ENCODE results near the gene USP47. TPM values are rescaled to one million over a fixed set of nuclear protein-coding genes. Genes with fewer than 3 reads are reported as not detected.

Gene USP47
- total RNA-seq, 5 donors from 2014 or later (not counting 1 experiment from before 2014, with no cell fraction given) = 49.3 to 77.6 (median 58.6) TPM

GRCh38 chr11:11909727-11910126 is 68.0 kb downstream of the USP47 start:
- H3K9me3 ChIP-seq = no peaks in the 10 kb centered on the region
- Mint-ChIP-seq H3K9me3 (no peaks in the 10 kb centered on the region), H3K36me3 (peaks cover 39% of the 10 kb centered on the region), H3K27me3 (no peaks in the 10 kb centered on the region), H3K4me3 (no peak overlapping the region), H3K4me1 (no peaks in the 10 kb centered on the region), H3K27ac (no peak overlapping the region)
- no peak overlapping the region for H3K27ac ChIP-seq (ENCODE audit: low read length)
- no peak for ATAC-seq (replicated peaks in 1 of 4)
- ChIA-PET POLR2A (no interaction called here), CTCF (no interaction called here)
- no peaks in the 10 kb centered on the region for H3K4me1 ChIP-seq (ENCODE audit: control insufficient read depth in 1 of 2, extremely low read depth in 1 of 2, insufficient read depth in 2 of 2, low read length in 2 of 2)
- no peaks in the 10 kb centered on the region for H3K27me3 ChIP-seq (replicated peaks in 1 of 2; ENCODE audit: control insufficient read depth in 2 of 2, extremely low read depth in 1 of 2, insufficient read depth in 2 of 2, low read length in 1 of 2)
- H3K4me3 ChIP-seq (ENCODE audit: control insufficient read depth in 1 of 2, extremely low read depth in 1 of 2, low read length in 1 of 2) = no peak overlapping the region
- H3K36me3 ChIP-seq (ENCODE audit: control insufficient read depth in 2 of 2, extremely low read depth in 1 of 2, insufficient read depth in 1 of 2, low read length in 1 of 2) = peaks cover 6 to 45% of the 10 kb centered on the region in 2 donors
- DNase-seq = no peak

- no peaks in the 10 kb centered on the region for H3K27me3 Mint-ChIP-seq
- Histone ChIP-seq H3K27ac (ENCODE audit: low read length) (no peak overlapping the region), H3K27me3 (replicated peaks in 1 of 2; ENCODE audit: control insufficient read depth in 2 of 2, extremely low read depth in 1 of 2, insufficient read depth in 2 of 2, low read length in 1 of 2) (no peaks in the 10 kb centered on the region), H3K4me3 (ENCODE audit: control insufficient read depth in 1 of 2, extremely low read depth in 1 of 2, low read length in 1 of 2) (no peak overlapping the region), H3K9me3 (no peaks in the 10 kb centered on the region), H3K36me3 (ENCODE audit: control insufficient read depth in 2 of 2, extremely low read depth in 1 of 2, insufficient read depth in 1 of 2, low read length in 1 of 2) (peaks cover 6 to 41% of the 10 kb centered on the region in 2 donors), H3K4me1 (ENCODE audit: control insufficient read depth in 1 of 2, extremely low read depth in 1 of 2, insufficient read depth in 2 of 2, low read length in 2 of 2) (no peaks in the 10 kb centered on the region)
- DNase-seq (no peak), ATAC-seq (replicated peaks in 1 of 4) (no peak)
- ChIA-PET POLR2A (no interaction called here), CTCF (no interaction called here)
- H3K4me3 Mint-ChIP-seq = no peak overlapping the region
- no peaks in the 10 kb centered on the region for H3K9me3 Mint-ChIP-seq
- no peak overlapping the region for H3K27ac Mint-ChIP-seq
- H3K4me1 Mint-ChIP-seq = peaks cover 0 to 6% (median 0%) of the 10 kb centered on the region in 3 donors
- WGBS (ENCODE audit: insufficient coverage) = no CpG with 5 or more reads among the region's 2 CpGs
- peaks cover 36% of the 10 kb centered on the region for H3K36me3 Mint-ChIP-seq
Observed at GRCh38 chr11:11910541-11910940, 68.8 kb downstream of the USP47 start.

GRCh38 chr11:11913395-11913794 is 71.6 kb downstream of the USP47 start:
- H3K36me3 Mint-ChIP-seq = peaks cover 36% of the 10 kb centered on the region
- no peak overlapping the region for H3K27ac Mint-ChIP-seq
- Histone ChIP-seq H3K27ac (ENCODE audit: low read length) (no peak overlapping the region), H3K36me3 (ENCODE audit: control insufficient read depth in 2 of 2, extremely low read depth in 1 of 2, insufficient read depth in 1 of 2, low read length in 1 of 2) (peaks cover 6 to 20% of the 10 kb centered on the region in 2 donors), H3K4me1 (ENCODE audit: control insufficient read depth in 1 of 2, extremely low read depth in 1 of 2, insufficient read depth in 2 of 2, low read length in 2 of 2) (no peaks in the 10 kb centered on the region), H3K27me3 (replicated peaks in 1 of 2; ENCODE audit: control insufficient read depth in 2 of 2, extremely low read depth in 1 of 2, insufficient read depth in 2 of 2, low read length in 1 of 2) (no peaks in the 10 kb centered on the region), H3K4me3 (ENCODE audit: control insufficient read depth in 1 of 2, extremely low read depth in 1 of 2, low read length in 1 of 2) (no peak overlapping the region), H3K9me3 (no peaks in the 10 kb centered on the region)
- H3K27me3 Mint-ChIP-seq = no peaks in the 10 kb centered on the region
- ChIA-PET CTCF (no interaction called here), POLR2A (interaction anchor here (0.6 to 0.7 kb wide), 2 partner anchors 11 to 764 kb away, joined by 4 to 5 read pairs; no protein-coding TSS in a partner anchor)
- H3K4me1 Mint-ChIP-seq = peaks cover 0 to 14% (median 1%) of the 10 kb centered on the region in 3 donors
- ATAC-seq (replicated peaks in 1 of 4) = no peak
- no peak overlapping the region for H3K4me3 Mint-ChIP-seq
- WGBS (ENCODE audit: insufficient coverage) = 100% methylated on average over 1 of the region's 1 CpG
- no peaks in the 10 kb centered on the region for H3K9me3 Mint-ChIP-seq
- no peak for DNase-seq

GRCh38 chr11:11915625-11916024 is 73.9 kb downstream of the USP47 start:
- no peaks in the 10 kb centered on the region for H3K9me3 ChIP-seq
- no peak overlapping the region for H3K4me3 ChIP-seq (ENCODE audit: control insufficient read depth in 1 of 2, extremely low read depth in 1 of 2, low read length in 1 of 2)
- no peak overlapping the region for H3K4me3 Mint-ChIP-seq
- H3K27ac Mint-ChIP-seq = no peak overlapping the region
- H3K4me1 ChIP-seq (ENCODE audit: control insufficient read depth in 1 of 2, extremely low read depth in 1 of 2, insufficient read depth in 2 of 2, low read length in 2 of 2) = no peaks in the 10 kb centered on the region
- no peak overlapping the region for H3K27ac ChIP-seq (ENCODE audit: low read length)
- ChIA-PET CTCF (interaction anchor here in 1 of 2 donors (0.6 kb wide), 2 partner anchors 11 to 732 kb away, joined by 3 to 4 read pairs; no protein-coding TSS in a partner anchor), POLR2A (interaction anchor here (0.5 to 0.7 kb wide), 3 partner anchors 15 to 739 kb away, joined by 3 read pairs; no protein-coding TSS in a partner anchor)
- H3K27me3 ChIP-seq (replicated peaks in 1 of 2; ENCODE audit: control insufficient read depth in 2 of 2, extremely low read depth in 1 of 2, insufficient read depth in 2 of 2, low read length in 1 of 2) = no peaks in the 10 kb centered on the region
- H3K27me3 Mint-ChIP-seq = no peaks in the 10 kb centered on the region
- DNase-seq (no peak), ATAC-seq (replicated peaks in 1 of 4) (no peak)
- peaks cover 0 to 12% of the 10 kb centered on the region in 2 donors for H3K36me3 ChIP-seq (ENCODE audit: control insufficient read depth in 2 of 2, extremely low read depth in 1 of 2, insufficient read depth in 1 of 2, low read length in 1 of 2)
- H3K36me3 Mint-ChIP-seq = peaks cover 37% of the 10 kb centered on the region
- no peaks in the 10 kb centered on the region for H3K9me3 Mint-ChIP-seq
- peaks cover 0 to 14% (median 1%) of the 10 kb centered on the region in 3 donors for H3K4me1 Mint-ChIP-seq
- WGBS (ENCODE audit: insufficient coverage) = no CpG with 5 or more reads among the region's 2 CpGs

- Histone ChIP-seq H3K27me3 (replicated peaks in 1 of 2; ENCODE audit: control insufficient read depth in 2 of 2, extremely low read depth in 1 of 2, insufficient read depth in 2 of 2, low read length in 1 of 2) (no peaks in the 10 kb centered on the region), H3K27ac (ENCODE audit: low read length) (no peak overlapping the region), H3K9me3 (no peaks in the 10 kb centered on the region), H3K4me3 (ENCODE audit: control insufficient read depth in 1 of 2, extremely low read depth in 1 of 2, low read length in 1 of 2) (no peak overlapping the region), H3K4me1 (ENCODE audit: control insufficient read depth in 1 of 2, extremely low read depth in 1 of 2, insufficient read depth in 2 of 2, low read length in 2 of 2) (no peaks in the 10 kb centered on the region), H3K36me3 (ENCODE audit: control insufficient read depth in 2 of 2, extremely low read depth in 1 of 2, insufficient read depth in 1 of 2, low read length in 1 of 2) (peaks cover 0 to 8% of the 10 kb centered on the region in 2 donors)
- Mint-ChIP-seq H3K9me3 (no peaks in the 10 kb centered on the region), H3K27ac (peak overlapping the region in 1 of 2 donors; percentile 59), H3K4me3 (no peak overlapping the region), H3K36me3 (peaks cover 30% of the 10 kb centered on the region), H3K4me1 (peaks cover 0 to 14% (median 1%) of the 10 kb centered on the region in 3 donors), H3K27me3 (no peaks in the 10 kb centered on the region)
- ChIA-PET POLR2A (interaction anchor here in 1 of 2 donors (0.6 kb wide), 1 partner anchor 37 kb away, joined by 3 read pairs; no protein-coding TSS in a partner anchor), CTCF (interaction anchor here in 1 of 2 donors (0.6 kb wide), 1 partner anchor 126 kb away, joined by 3 read pairs; no protein-coding TSS in a partner anchor)
- DNase-seq = no peak
- WGBS (ENCODE audit: insufficient coverage) = no CpG with 5 or more reads among the region's 1 CpG
- no peak for ATAC-seq (replicated peaks in 1 of 4)
Observed at GRCh38 chr11:11916981-11917399, 75.2 kb downstream of the USP47 start.

- Histone ChIP-seq H3K27ac (ENCODE audit: low read length) (no peak overlapping the region), H3K4me3 (ENCODE audit: control insufficient read depth in 1 of 2, extremely low read depth in 1 of 2, low read length in 1 of 2) (no peak overlapping the region), H3K4me1 (ENCODE audit: control insufficient read depth in 1 of 2, extremely low read depth in 1 of 2, insufficient read depth in 2 of 2, low read length in 2 of 2) (no peaks in the 10 kb centered on the region), H3K36me3 (ENCODE audit: control insufficient read depth in 2 of 2, extremely low read depth in 1 of 2, insufficient read depth in 1 of 2, low read length in 1 of 2) (peaks cover 2 to 14% of the 10 kb centered on the region in 2 donors), H3K27me3 (replicated peaks in 1 of 2; ENCODE audit: control insufficient read depth in 2 of 2, extremely low read depth in 1 of 2, insufficient read depth in 2 of 2, low read length in 1 of 2) (no peaks in the 10 kb centered on the region), H3K9me3 (no peaks in the 10 kb centered on the region)
- Mint-ChIP-seq H3K4me3 (no peak overlapping the region), H3K27me3 (no peaks in the 10 kb centered on the region), H3K36me3 (peaks cover 64% of the 10 kb centered on the region), H3K4me1 (peaks cover 11 to 19% (median 16%) of the 10 kb centered on the region in 3 donors), H3K27ac (peak overlapping the region; percentile 5 to 66), H3K9me3 (no peaks in the 10 kb centered on the region)
- no peak for DNase-seq
- no peak for ATAC-seq (replicated peaks in 1 of 4)
- CTCF ChIA-PET = interaction anchor here in 1 of 2 donors (0.6 kb wide), 1 partner anchor 897 kb away, joined by 3 read pairs; no protein-coding TSS in a partner anchor
- POLR2A ChIA-PET = no interaction called here
Observed at GRCh38 chr11:11923828-11924227, 82.1 kb downstream of the USP47 start.
